Rectal smooth muscle tissue (tissue), 1 donor: ENCODE results near the gene SMOC1.

Source experiments
- H3K27ac ChIP-seq: one replicate; pipeline ENCODE4 v1.7.0; 2013; ENCODE audit warnings: low read depth, low read length, inconsistent platforms
- H3K27me3 ChIP-seq: one replicate; pipeline ENCODE4 v1.7.0; 2013; ENCODE audit warnings: low read length; ENCODE audit not compliant: control insufficient read depth, insufficient read depth
- H3K36me3 ChIP-seq: one replicate; pipeline ENCODE4 v1.7.0; 2013; ENCODE audit warnings: low read length; ENCODE audit not compliant: control insufficient read depth, insufficient read depth
- H3K4me1 ChIP-seq: one replicate; pipeline ENCODE4 v1.7.0; 2013; ENCODE audit warnings: low read length; ENCODE audit not compliant: control insufficient read depth, insufficient read depth
- H3K4me3 ChIP-seq: one replicate; pipeline ENCODE4 v1.7.0; 2013; ENCODE audit warnings: low read length
- H3K9ac ChIP-seq: one replicate; pipeline ENCODE4 v1.7.0; 2013; ENCODE audit warnings: low read length

Gene SMOC1

GRCh38 chr14:70000601-70001000, 121.4 kb downstream of the SMOC1 start:
- Histone ChIP-seq H3K36me3 (no peaks in the 10 kb centered on the region), H3K27me3 (no peaks in the 10 kb centered on the region), H3K4me1 (no peaks in the 10 kb centered on the region), H3K9ac (no peak overlapping the region), H3K27ac (no peak overlapping the region), H3K4me3 (no peak overlapping the region)

GRCh38 chr14:70002589-70003346, 123.6 kb downstream of the SMOC1 start:
- H3K27ac ChIP-seq, result no peak overlapping the region
- no peaks in the 10 kb centered on the region for H3K27me3 ChIP-seq
- no peaks in the 10 kb centered on the region for H3K4me1 ChIP-seq

GRCh38 chr14:70004791-70005190, 125.6 kb downstream of the SMOC1 start:
- Histone ChIP-seq H3K4me1 (no peaks in the 10 kb centered on the region), H3K27me3 (no peaks in the 10 kb centered on the region), H3K36me3 (no peaks in the 10 kb centered on the region), H3K9ac (no peak overlapping the region), H3K27ac (no peak overlapping the region), H3K4me3 (no peak overlapping the region)

More at GRCh38 chr14:70002589-70003346, 123.6 kb downstream of the SMOC1 start:
- Histone ChIP-seq H3K9ac (no peak overlapping the region), H3K36me3 (no peaks in the 10 kb centered on the region), H3K4me3 (no peak overlapping the region)

GRCh38 chr14:70005281-70005805, 126.1 kb downstream of the SMOC1 start:
- no peak overlapping the region for H3K27ac ChIP-seq
- H3K4me3 ChIP-seq, result no peak overlapping the region
- no peaks in the 10 kb centered on the region for H3K4me1 ChIP-seq
- no peaks in the 10 kb centered on the region for H3K36me3 ChIP-seq
- no peak overlapping the region for H3K9ac ChIP-seq
- no peaks in the 10 kb centered on the region for H3K27me3 ChIP-seq

- H3K9ac ChIP-seq, result no peak overlapping the region
- H3K36me3 ChIP-seq, result no peaks in the 10 kb centered on the region
- H3K27ac ChIP-seq, result no peak overlapping the region
- no peaks in the 10 kb centered on the region for H3K4me1 ChIP-seq
- H3K4me3 ChIP-seq, result no peak overlapping the region
- no peaks in the 10 kb centered on the region for H3K27me3 ChIP-seq
These were observed 127.5 kb downstream of the SMOC1 start for GRCh38 chr14:70006699-70007098.

GRCh38 chr14:70008284-70009262, 129.4 kb downstream of the SMOC1 start:
- H3K9ac ChIP-seq, result no peak overlapping the region
- H3K4me1 ChIP-seq, result no peaks in the 10 kb centered on the region
- H3K4me3 ChIP-seq, result no peak overlapping the region
- H3K27me3 ChIP-seq, result no peaks in the 10 kb centered on the region
- H3K27ac ChIP-seq, result no peak overlapping the region
- no peaks in the 10 kb centered on the region for H3K36me3 ChIP-seq

- Histone ChIP-seq H3K36me3 (no peaks in the 10 kb centered on the region), H3K27me3 (no peaks in the 10 kb centered on the region), H3K9ac (no peak overlapping the region), H3K4me3 (no peak overlapping the region), H3K4me1 (no peaks in the 10 kb centered on the region), H3K27ac (no peak overlapping the region)
These were observed 130.7 kb downstream of the SMOC1 start for GRCh38 chr14:70009961-70010360.

GRCh38 chr14:70011098-70011497, 131.9 kb downstream of the SMOC1 start:
- Histone ChIP-seq H3K9ac (no peak overlapping the region), H3K4me3 (no peak overlapping the region), H3K36me3 (no peaks in the 10 kb centered on the region), H3K27me3 (no peaks in the 10 kb centered on the region), H3K27ac (no peak overlapping the region), H3K4me1 (no peaks in the 10 kb centered on the region)

GRCh38 chr14:70011708-70012107, 132.5 kb downstream of the SMOC1 start:
- Histone ChIP-seq H3K27ac (no peak overlapping the region), H3K9ac (no peak overlapping the region), H3K27me3 (no peaks in the 10 kb centered on the region), H3K4me3 (no peak overlapping the region), H3K4me1 (no peaks in the 10 kb centered on the region), H3K36me3 (no peaks in the 10 kb centered on the region)

- H3K27ac ChIP-seq, result no peak overlapping the region
- no peak overlapping the region for H3K9ac ChIP-seq
These were observed 134.2 kb downstream of the SMOC1 start for GRCh38 chr14:70013271-70013873.

GRCh38 chr14:70014406-70015095, 135.3 kb downstream of the SMOC1 start:
- no peaks in the 10 kb centered on the region for H3K27me3 ChIP-seq
- H3K9ac ChIP-seq, result no peak overlapping the region
- H3K4me3 ChIP-seq, result no peak overlapping the region
- H3K4me1 ChIP-seq, result no peaks in the 10 kb centered on the region
- no peaks in the 10 kb centered on the region for H3K36me3 ChIP-seq
- H3K27ac ChIP-seq, result no peak overlapping the region

More at GRCh38 chr14:70013271-70013873, 134.2 kb downstream of the SMOC1 start:
- no peaks in the 10 kb centered on the region for H3K4me1 ChIP-seq
- no peak overlapping the region for H3K4me3 ChIP-seq
- no peaks in the 10 kb centered on the region for H3K27me3 ChIP-seq
- H3K36me3 ChIP-seq, result no peaks in the 10 kb centered on the region
